OCI-LY3 (cell line): Measurements from ENCODE around the gene ADGRG1.

Source experiments
- CTCF ChIP-seq: fragments of 200-600, 300-600 bp; sonication (generic); IDR thresholded peaks from 2 replicates; pipeline ENCODE4 v1.5.1; 2014; ENCODE audit warnings: antibody characterized with exemption, low read length, low read depth
- EZH2phosphoT487 ChIP-seq: fragments of 200-600 bp; shearing (Covaris generic); IDR thresholded peaks from 2 replicates; pipeline ENCODE4 v1.6.1; 2018; ENCODE audit warnings: antibody characterized with exemption, mixed run types, low read depth

- TF ChIP-seq CTCF = no peak
- no peak for TF ChIP-seq EZH2phosphoT487
Measured at GRCh38 chr16:57634171-57634570, 5.7 kb downstream of the ADGRG1 start.
